HUES48 (cell line): ENCODE measurements around the gene LATS2.
A peak's percentile ranks its signal among the peaks of the same experiment; 100 is the strongest.

Experiments
- H3K27ac ChIP-seq: one replicate; pipeline ENCODE4 v1.7.0; 2013; ENCODE audit warnings: low read depth, low read length, inconsistent platforms
- H3K27me3 ChIP-seq: 2 replicates; pipeline ENCODE4 v1.6.1; 2013; ENCODE audit warnings: mild to moderate bottlenecking, low read length; ENCODE audit not compliant: control insufficient read depth, insufficient read depth
- H3K36me3 ChIP-seq: 2 replicates; pipeline ENCODE4 v1.6.1; 2013; ENCODE audit warnings: low read length; ENCODE audit not compliant: control insufficient read depth, insufficient read depth
- H3K4me1 ChIP-seq: 2 replicates; pipeline ENCODE4 v1.6.1; 2013; ENCODE audit warnings: mild to moderate bottlenecking, low read length; ENCODE audit not compliant: control insufficient read depth, insufficient read depth
- H3K4me3 ChIP-seq: 2 replicates; pipeline ENCODE4 v1.5.1; 2013; ENCODE audit warnings: mild to moderate bottlenecking, low read depth, low read length
- H3K9ac ChIP-seq: 2 replicates; pipeline ENCODE4 v1.6.1; 2013; ENCODE audit warnings: mild to moderate bottlenecking, low read depth, low read length, moderate library complexity
- H3K9me3 ChIP-seq: 2 replicates; pipeline ENCODE4 v1.6.1; 2013; ENCODE audit warnings: low read length; ENCODE audit not compliant: control insufficient read depth, insufficient read depth

The LATS2 gene

GRCh38 chr13:21047087-21047486 is 14.3 kb downstream of the LATS2 start:
- H3K27ac ChIP-seq: no peak overlapping the region
- H3K36me3 ChIP-seq: peaks cover 32% of the 10 kb centered on the region
- H3K9me3 ChIP-seq: no peaks in the 10 kb centered on the region
- no peak overlapping the region for H3K4me3 ChIP-seq
- H3K27me3 ChIP-seq: no peaks in the 10 kb centered on the region
- H3K9ac ChIP-seq: no peak overlapping the region
- H3K4me1 ChIP-seq: peaks cover 15% of the 10 kb centered on the region

DNA sequence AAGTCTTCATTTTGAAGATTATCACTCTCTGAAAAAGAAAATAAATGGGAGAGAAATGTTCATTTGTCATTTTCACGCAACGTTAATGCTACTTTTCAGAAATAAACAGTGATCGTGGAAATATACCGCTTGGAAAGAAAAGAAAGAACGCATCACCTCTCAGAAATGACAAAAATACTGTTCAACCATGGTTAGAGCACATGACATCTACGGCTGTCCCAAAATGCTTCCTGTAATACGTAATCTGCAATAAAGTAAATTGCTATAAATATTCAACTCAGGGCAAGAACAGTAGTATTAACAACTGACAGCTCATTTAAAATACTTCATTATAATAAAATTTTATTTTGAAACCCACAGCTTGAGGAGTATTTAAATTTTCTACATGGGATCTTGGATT is 15.2 kb downstream of the LATS2 start:
- H3K36me3 ChIP-seq: peaks cover 39% of the 10 kb centered on the region
- no peak overlapping the region for H3K4me3 ChIP-seq
- H3K4me1 ChIP-seq: peaks cover 15% of the 10 kb centered on the region

DNA sequence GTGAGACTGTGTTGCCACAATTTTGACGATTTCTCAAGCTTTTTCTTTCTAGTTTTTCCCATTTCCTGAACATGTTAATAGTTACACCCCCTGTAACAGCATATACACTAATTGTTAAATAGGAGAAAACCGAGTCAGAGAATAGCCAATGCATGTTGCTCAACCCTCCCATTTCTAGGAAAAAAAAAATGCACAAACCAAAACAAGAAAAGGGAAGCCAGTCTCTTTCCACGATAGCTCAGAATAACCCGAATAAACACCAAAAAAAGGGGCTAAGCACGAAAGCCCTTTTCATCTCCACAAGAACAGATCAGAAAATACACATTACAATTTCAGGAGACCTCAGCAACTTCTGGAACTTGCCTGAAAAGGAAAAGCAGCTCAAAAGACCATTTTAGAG is 16.3 kb downstream of the LATS2 start:
- Histone ChIP-seq H3K27me3 (no peaks in the 10 kb centered on the region), H3K4me1 (peaks cover 15% of the 10 kb centered on the region), H3K27ac (no peak overlapping the region), H3K9me3 (no peaks in the 10 kb centered on the region), H3K36me3 (peaks cover 39% of the 10 kb centered on the region), H3K4me3 (no peak overlapping the region), H3K9ac (no peak overlapping the region)

More for the DNA sequence above, 15.2 kb downstream of the LATS2 start:
- no peak overlapping the region for H3K9ac ChIP-seq
- no peaks in the 10 kb centered on the region for H3K9me3 ChIP-seq
- H3K27me3 ChIP-seq: no peaks in the 10 kb centered on the region
- no peak overlapping the region for H3K27ac ChIP-seq

DNA sequence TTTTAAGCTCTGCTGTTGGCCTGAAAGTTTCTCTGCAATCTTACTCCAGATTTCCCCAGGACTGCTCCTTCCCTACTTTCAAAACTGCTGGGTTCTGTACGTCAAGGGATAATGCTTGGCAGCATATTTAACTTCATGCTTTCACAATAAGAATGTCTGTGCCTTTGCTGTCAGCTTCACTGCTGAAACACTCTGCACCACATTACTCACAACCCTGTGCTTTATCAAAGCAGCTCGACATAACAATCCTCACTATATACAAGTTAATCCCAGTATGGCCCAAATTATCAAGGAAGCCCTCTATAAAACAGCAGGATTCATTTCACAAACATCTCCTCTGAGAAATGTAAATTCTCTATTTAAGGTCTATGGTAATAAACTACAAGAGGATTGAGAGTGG is 17.5 kb downstream of the LATS2 start:
- Histone ChIP-seq H3K4me1 (peaks cover 16% of the 10 kb centered on the region), H3K9me3 (no peaks in the 10 kb centered on the region), H3K27ac (no peak overlapping the region), H3K36me3 (peaks cover 39% of the 10 kb centered on the region), H3K27me3 (no peaks in the 10 kb centered on the region), H3K4me3 (no peak overlapping the region), H3K9ac (no peak overlapping the region)

DNA sequence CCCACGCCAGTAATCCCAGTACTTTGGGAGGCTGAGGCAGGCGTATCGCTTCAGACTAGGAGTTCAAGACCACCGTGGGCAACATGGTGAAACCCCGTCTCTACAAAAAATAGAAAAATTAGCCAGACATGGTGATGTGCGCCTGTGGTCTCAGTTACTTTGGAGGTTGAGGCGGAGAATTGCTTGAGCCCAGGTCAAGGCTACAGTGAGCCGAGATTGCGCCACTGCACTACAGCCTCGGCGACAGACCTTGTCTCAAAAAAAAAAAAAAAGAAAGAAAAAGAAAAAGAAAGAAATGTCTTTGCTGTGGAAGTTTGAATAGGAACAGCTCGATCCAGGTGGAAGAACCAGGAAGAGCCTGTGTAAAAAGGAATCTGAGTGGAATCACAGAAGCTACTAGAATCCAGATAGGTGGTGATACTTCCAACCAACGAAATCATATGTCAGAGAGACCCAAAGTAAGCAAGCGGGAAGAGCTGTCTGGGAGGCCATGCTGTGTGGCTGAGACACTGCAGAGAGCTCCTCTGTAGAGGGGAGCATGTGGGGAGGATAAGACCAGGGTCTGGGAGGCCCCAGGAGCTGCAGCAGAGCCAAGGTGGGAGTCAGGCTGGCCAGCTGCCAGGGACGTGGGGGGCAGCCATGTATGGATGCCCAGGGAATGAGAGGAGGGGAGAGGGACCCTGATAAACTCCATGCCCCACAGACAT is 21.1 kb downstream of the LATS2 start:
- no peak overlapping the region for H3K4me3 ChIP-seq
- H3K9me3 ChIP-seq: no peaks in the 10 kb centered on the region
- H3K9ac ChIP-seq: no peak overlapping the region
- H3K4me1 ChIP-seq: peaks cover 18% of the 10 kb centered on the region
- peaks cover 29% of the 10 kb centered on the region for H3K36me3 ChIP-seq
- H3K27me3 ChIP-seq: no peaks in the 10 kb centered on the region
- H3K27ac ChIP-seq: no peak overlapping the region

GRCh38 chr13:21039097-21039800 is 22.1 kb downstream of the LATS2 start:
- no peaks in the 10 kb centered on the region for H3K27me3 ChIP-seq

GRCh38 chr13:21037656-21038055 is 23.7 kb downstream of the LATS2 start:
- Histone ChIP-seq H3K36me3 (peaks cover 7% of the 10 kb centered on the region), H3K9ac (no peak overlapping the region), H3K27ac (no peak overlapping the region), H3K4me3 (no peak overlapping the region), H3K9me3 (no peaks in the 10 kb centered on the region), H3K4me1 (peaks cover 32% of the 10 kb centered on the region), H3K27me3 (no peaks in the 10 kb centered on the region)

More at GRCh38 chr13:21039097-21039800, 22.1 kb downstream of the LATS2 start:
- Histone ChIP-seq H3K4me3 (no peak overlapping the region), H3K4me1 (peaks cover 27% of the 10 kb centered on the region), H3K36me3 (peaks cover 19% of the 10 kb centered on the region), H3K9me3 (no peaks in the 10 kb centered on the region), H3K9ac (peak overlapping the region; percentile 45; the same call in 1 of the 2 replicates), H3K27ac (peak overlapping the region; percentile 69)

DNA sequence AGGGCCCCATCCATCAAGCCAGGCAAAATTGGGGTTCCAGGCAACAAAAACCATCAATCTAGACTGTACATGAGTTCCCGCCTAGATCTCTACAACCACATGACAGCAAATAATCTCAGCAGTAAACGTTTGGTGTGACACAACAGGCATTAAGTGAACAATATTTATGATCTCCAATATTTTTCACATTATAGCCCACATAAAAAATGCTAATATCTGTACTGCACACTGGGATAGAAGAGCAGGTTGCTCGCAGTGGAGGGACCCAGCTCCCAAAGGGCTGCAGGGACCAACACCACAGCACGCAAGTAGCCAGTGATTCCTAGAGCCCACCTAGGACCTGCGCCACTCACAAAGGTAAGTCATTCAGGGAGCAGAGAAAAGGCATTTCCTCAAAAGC is 25.9 kb downstream of the LATS2 start:
- no peaks in the 10 kb centered on the region for H3K36me3 ChIP-seq
- no peak overlapping the region for H3K4me3 ChIP-seq
- H3K4me1 ChIP-seq: peaks cover 32% of the 10 kb centered on the region
- no peaks in the 10 kb centered on the region for H3K27me3 ChIP-seq
- no peak overlapping the region for H3K27ac ChIP-seq
- no peaks in the 10 kb centered on the region for H3K9me3 ChIP-seq
- H3K9ac ChIP-seq: no peak overlapping the region

DNA sequence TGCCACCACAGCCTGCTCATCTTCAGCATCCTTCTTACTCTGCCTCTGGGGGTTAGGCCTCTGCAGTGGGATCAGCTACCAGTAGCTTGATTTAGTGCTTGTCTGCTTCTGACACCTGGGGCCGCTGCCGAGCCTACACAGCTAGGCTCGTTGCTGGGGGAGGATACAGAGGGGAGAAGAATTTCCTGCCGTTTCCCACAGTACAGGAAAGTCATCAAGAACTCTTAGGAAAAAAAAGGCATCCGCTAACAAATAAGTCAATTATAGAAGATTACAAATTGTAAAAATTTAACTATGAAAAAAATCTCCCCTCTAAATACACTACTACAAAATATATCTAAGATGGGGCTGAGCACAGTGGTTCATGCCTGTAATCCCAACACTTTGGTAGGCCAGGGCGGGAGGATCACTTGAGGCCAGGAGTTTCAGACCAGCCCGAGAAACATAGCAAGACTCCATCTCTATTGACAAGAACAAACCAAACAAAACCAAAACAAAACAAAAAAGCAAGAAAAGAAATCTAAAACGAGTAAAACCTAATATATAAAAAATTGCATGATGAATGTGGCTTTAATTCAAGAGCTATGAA is 26.7 kb downstream of the LATS2 start:
- H3K27ac ChIP-seq: no peak overlapping the region
- H3K9ac ChIP-seq: no peak overlapping the region
- no peaks in the 10 kb centered on the region for H3K9me3 ChIP-seq
- H3K4me1 ChIP-seq: peaks cover 32% of the 10 kb centered on the region
- H3K27me3 ChIP-seq: no peaks in the 10 kb centered on the region
- H3K36me3 ChIP-seq: no peaks in the 10 kb centered on the region
- H3K4me3 ChIP-seq: no peak overlapping the region

DNA sequence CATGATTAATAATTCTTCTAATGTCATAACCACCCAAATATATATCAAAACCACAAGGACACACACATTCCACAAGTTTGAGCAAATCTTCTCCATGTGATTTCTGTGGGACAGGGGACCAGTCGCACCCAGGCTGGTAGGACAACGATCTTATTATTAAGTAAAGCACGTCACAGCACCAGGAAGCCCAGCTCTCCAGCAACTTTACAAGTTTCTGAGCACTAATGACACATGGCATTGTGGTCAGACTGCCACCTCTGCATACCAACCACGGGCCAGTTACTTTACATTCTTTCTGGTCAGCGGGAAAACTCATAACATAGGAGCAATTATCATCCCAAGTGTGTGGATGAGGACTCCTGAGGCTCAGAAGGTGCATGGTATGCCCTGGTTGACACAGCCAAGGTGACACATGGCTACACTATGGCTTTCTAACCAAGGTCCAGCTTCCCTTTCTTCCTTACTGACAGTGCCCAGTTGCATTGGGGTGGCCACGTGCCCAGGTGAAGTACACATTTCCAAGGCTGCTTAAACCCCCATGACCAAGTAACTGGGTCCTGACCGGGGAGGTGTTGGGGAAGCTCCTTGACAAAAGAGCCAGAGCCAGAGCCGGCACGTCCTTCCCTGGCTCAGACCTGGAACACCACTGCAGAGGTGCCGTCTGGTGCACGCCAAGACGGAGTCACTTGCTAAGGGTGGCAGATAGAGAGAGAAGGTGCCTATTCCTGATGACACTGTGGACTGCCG is 27.4 kb downstream of the LATS2 start:
- no peaks in the 10 kb centered on the region for H3K36me3 ChIP-seq
- H3K27me3 ChIP-seq: no peaks in the 10 kb centered on the region
- H3K27ac ChIP-seq: no peak overlapping the region
- H3K9ac ChIP-seq: no peak overlapping the region
- H3K4me1 ChIP-seq: peaks cover 26% of the 10 kb centered on the region
- no peaks in the 10 kb centered on the region for H3K9me3 ChIP-seq
- no peak overlapping the region for H3K4me3 ChIP-seq
